HuH-7.5 (cell line): ENCODE measurements around the gene ATP2B3.

ENCODE experiments used
- DNase-seq: peaks from one replicate; pipeline ENCODE4 v3.0.0; 2011; ENCODE audit warnings: low spot score

Gene ATP2B3

GRCh38 chrX:153488231-153488914 lies 29.1 kb upstream of the ATP2B3 start:
- DNase-seq: peak; percentile 50

GRCh38 chrX:153490217-153490930 lies 27.1 kb upstream of the ATP2B3 start:
- no peak for DNase-seq

GRCh38 chrX:153491351-153491914 lies 26.0 kb upstream of the ATP2B3 start:
- no peak for DNase-seq

GRCh38 chrX:153491918-153492317 lies 25.5 kb upstream of the ATP2B3 start:
- no peak for DNase-seq

GRCh38 chrX:153492543-153492942 lies 24.9 kb upstream of the ATP2B3 start:
- no peak for DNase-seq

- no peak for DNase-seq
Measured at GRCh38 chrX:153493085-153493484, 24.4 kb upstream of the ATP2B3 start.

- no peak for DNase-seq
Measured at GRCh38 chrX:153494061-153494460, 23.4 kb upstream of the ATP2B3 start.

- DNase-seq: peak; percentile 64
Measured at GRCh38 chrX:153494541-153495361, 22.7 kb upstream of the ATP2B3 start, which contains the start of gene BGN. Gene BGN (plus strand): TSS chrX:153494980. CDS start chrX:153504632, 9,652 bp downstream.

- no peak for DNase-seq
Measured at GRCh38 chrX:153495362-153495751, 22.1 kb upstream of the ATP2B3 start.

- DNase-seq: no peak
Measured at GRCh38 chrX:153495903-153496589, 21.4 kb upstream of the ATP2B3 start.

- no peak for DNase-seq
Measured at GRCh38 chrX:153496590-153496959, 20.9 kb upstream of the ATP2B3 start.

- DNase-seq: no peak
Measured at GRCh38 chrX:153498453-153498852, 19.0 kb upstream of the ATP2B3 start.

GRCh38 chrX:153499341-153499740 lies 18.1 kb upstream of the ATP2B3 start:
- DNase-seq: no peak

- no peak for DNase-seq
Measured at GRCh38 chrX:153499876-153500275, 17.6 kb upstream of the ATP2B3 start.

GRCh38 chrX:153500676-153501280 lies 16.7 kb upstream of the ATP2B3 start:
- no peak for DNase-seq

GRCh38 chrX:153501530-153501929 lies 15.9 kb upstream of the ATP2B3 start:
- DNase-seq: no peak

- no peak for DNase-seq
Measured at GRCh38 chrX:153502131-153502530, 15.3 kb upstream of the ATP2B3 start.

- no peak for DNase-seq
Measured at GRCh38 chrX:153502796-153503195, 14.6 kb upstream of the ATP2B3 start.

- DNase-seq: no peak
Measured at GRCh38 chrX:153504445-153505016, 12.9 kb upstream of the ATP2B3 start.

- no peak for DNase-seq
Measured at GRCh38 chrX:153505361-153505760, 12.1 kb upstream of the ATP2B3 start.
